ENCODE results near the gene KPNA1. TPM values are rescaled to one million over a fixed set of nuclear protein-coding genes. Genes with fewer than 3 reads are reported as not detected.

Gene KPNA1
- total and polyA plus RNA-seq, 2 of the 13 experiments (the other 11 are each of a cell fraction or from before 2014, with no cell fraction given): 15.4 to 30.0 TPM

GRCh38 chr3:122415762-122416654, 98.7 kb downstream of the KPNA1 start, which contains the start of gene WDR5B (continued):
- TF ChIP-seq, protein P1, sequence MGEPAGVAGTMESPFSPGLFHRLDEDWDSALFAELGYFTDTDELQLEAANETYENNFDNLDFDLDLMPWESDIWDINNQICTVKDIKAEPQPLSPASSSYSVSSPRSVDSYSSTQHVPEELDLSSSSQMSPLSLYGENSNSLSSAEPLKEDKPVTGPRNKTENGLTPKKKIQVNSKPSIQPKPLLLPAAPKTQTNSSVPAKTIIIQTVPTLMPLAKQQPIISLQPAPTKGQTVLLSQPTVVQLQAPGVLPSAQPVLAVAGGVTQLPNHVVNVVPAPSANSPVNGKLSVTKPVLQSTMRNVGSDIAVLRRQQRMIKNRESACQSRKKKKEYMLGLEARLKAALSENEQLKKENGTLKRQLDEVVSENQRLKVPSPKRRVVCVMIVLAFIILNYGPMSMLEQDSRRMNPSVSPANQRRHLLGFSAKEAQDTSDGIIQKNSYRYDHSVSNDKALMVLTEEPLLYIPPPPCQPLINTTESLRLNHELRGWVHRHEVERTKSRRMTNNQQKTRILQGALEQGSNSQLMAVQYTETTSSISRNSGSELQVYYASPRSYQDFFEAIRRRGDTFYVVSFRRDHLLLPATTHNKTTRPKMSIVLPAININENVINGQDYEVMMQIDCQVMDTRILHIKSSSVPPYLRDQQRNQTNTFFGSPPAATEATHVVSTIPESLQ (CRISPR knock-in tag; conservative IDR thresholded peaks at IDR 0.05): peak; percentile 85
- TF ChIP-seq ZNF274 (CRISPR knock-in tag; IDR thresholded peaks at IDR 0.05) (peak; percentile 38; the same call in 1 of the 2 replicates), CBX1 (IDR thresholded peaks at IDR 0.05; ENCODE audit: low read depth) (peak; percentile 95), TRIM24 (CRISPR knock-in tag; IDR thresholded peaks at IDR 0.05) (no peak), SNAPC2 (CRISPR knock-in tag; IDR thresholded peaks at IDR 0.05) (no peak), XBP1 (CRISPR knock-in tag; IDR thresholded peaks at IDR 0.05) (peak; percentile 45), SP4 (CRISPR knock-in tag; IDR thresholded peaks at IDR 0.05) (peak; percentile 26; the same call in 1 of the 2 replicates), KDM6A (CRISPR knock-in tag; IDR thresholded peaks at IDR 0.05; ENCODE audit: low read depth) (no peak), KDM4B (CRISPR knock-in tag; IDR thresholded peaks at IDR 0.05) (0 out of 2 replicates have a peak, but pooled peaks have one; percentile 35), ZKSCAN8 (CRISPR knock-in tag; IDR thresholded peaks at IDR 0.05; ENCODE audit: borderline replicate concordance) (0 out of 2 replicates have a peak, but pooled peaks have one; percentile 30), MEF2D (CRISPR knock-in tag; IDR thresholded peaks at IDR 0.05) (peak; percentile 82; the same call in 1 of the 2 replicates)
- TF ChIP-seq, protein P2, sequence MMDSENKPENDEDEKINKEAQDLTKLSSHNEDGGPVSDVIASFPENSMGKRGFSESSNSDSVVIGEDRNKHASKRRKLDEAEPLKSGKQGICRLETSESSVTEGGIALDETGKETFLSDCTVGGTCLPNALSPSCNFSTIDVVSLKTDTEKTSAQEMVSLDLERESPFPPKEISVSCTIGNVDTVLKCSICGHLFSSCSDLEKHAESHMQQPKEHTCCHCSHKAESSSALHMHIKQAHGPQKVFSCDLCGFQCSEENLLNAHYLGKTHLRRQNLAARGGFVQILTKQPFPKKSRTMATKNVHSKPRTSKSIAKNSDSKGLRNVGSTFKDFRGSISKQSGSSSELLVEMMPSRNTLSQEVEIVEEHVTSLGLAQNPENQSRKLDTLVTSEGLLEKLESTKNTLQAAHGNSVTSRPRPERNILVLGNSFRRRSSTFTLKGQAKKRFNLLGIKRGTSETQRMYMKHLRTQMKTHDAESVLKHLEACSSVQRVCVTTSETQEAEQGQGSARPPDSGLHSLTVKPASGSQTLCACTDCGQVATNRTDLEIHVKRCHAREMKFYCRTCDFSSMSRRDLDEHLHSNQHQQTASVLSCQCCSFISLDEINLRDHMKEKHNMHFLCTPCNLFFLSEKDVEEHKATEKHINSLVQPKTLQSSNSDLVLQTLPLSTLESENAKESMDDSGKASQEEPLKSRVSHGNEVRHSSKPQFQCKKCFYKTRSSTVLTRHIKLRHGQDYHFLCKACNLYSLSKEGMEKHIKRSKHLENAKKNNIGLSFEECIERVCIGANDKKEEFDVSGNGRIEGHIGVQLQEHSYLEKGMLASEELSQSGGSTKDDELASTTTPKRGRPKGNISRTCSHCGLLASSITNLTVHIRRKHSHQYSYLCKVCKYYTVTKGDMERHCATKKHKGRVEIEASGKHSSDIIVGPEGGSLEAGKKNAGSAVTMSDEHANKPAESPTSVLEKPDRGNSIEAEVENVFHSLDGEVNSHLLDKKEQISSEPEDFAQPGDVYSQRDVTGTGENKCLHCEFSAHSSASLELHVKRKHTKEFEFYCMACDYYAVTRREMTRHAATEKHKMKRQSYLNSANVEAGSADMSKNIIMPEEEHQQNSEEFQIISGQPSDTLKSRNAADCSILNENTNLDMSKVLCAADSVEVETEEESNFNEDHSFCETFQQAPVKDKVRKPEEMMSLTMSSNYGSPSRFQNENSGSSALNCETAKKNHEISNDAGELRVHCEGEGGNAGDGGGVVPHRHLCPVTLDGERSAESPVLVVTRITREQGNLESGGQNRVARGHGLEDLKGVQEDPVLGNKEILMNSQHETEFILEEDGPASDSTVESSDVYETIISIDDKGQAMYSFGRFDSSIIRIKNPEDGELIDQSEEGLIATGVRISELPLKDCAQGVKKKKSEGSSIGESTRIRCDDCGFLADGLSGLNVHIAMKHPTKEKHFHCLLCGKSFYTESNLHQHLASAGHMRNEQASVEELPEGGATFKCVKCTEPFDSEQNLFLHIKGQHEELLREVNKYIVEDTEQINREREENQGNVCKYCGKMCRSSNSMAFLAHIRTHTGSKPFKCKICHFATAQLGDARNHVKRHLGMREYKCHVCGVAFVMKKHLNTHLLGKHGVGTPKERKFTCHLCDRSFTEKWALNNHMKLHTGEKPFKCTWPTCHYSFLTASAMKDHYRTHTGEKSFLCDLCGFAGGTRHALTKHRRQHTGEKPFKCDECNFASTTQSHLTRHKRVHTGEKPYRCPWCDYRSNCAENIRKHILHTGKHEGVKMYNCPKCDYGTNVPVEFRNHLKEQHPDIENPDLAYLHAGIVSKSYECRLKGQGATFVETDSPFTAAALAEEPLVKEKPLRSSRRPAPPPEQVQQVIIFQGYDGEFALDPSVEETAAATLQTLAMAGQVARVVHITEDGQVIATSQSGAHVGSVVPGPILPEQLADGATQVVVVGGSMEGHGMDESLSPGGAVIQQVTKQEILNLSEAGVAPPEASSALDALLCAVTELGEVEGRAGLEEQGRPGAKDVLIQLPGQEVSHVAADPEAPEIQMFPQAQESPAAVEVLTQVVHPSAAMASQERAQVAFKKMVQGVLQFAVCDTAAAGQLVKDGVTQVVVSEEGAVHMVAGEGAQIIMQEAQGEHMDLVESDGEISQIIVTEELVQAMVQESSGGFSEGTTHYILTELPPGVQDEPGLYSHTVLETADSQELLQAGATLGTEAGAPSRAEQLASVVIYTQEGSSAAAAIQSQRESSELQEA (CRISPR knock-in tag; IDR thresholded peaks at IDR 0.05; ENCODE audit: not compliant biosample characterization): peak; percentile 62
- TF ChIP-seq, protein P3, sequence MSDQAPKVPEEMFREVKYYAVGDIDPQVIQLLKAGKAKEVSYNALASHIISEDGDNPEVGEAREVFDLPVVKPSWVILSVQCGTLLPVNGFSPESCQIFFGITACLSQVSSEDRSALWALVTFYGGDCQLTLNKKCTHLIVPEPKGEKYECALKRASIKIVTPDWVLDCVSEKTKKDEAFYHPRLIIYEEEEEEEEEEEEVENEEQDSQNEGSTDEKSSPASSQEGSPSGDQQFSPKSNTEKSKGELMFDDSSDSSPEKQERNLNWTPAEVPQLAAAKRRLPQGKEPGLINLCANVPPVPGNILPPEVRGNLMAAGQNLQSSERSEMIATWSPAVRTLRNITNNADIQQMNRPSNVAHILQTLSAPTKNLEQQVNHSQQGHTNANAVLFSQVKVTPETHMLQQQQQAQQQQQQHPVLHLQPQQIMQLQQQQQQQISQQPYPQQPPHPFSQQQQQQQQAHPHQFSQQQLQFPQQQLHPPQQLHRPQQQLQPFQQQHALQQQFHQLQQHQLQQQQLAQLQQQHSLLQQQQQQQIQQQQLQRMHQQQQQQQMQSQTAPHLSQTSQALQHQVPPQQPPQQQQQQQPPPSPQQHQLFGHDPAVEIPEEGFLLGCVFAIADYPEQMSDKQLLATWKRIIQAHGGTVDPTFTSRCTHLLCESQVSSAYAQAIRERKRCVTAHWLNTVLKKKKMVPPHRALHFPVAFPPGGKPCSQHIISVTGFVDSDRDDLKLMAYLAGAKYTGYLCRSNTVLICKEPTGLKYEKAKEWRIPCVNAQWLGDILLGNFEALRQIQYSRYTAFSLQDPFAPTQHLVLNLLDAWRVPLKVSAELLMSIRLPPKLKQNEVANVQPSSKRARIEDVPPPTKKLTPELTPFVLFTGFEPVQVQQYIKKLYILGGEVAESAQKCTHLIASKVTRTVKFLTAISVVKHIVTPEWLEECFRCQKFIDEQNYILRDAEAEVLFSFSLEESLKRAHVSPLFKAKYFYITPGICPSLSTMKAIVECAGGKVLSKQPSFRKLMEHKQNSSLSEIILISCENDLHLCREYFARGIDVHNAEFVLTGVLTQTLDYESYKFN (CRISPR knock-in tag; conservative IDR thresholded peaks at IDR 0.05): 0 out of 2 replicates have a peak, but pooled peaks have one; percentile 9

Data from HepG2 (cell line).